ENCODE data around the gene NCAPG2. TPM values are rescaled to one million over a fixed set of nuclear protein-coding genes. Genes with fewer than 3 reads are reported as not detected.

Gene NCAPG2
- total RNA-seq, 1 experiment from 2014 or later = 99.5 TPM

DNA sequence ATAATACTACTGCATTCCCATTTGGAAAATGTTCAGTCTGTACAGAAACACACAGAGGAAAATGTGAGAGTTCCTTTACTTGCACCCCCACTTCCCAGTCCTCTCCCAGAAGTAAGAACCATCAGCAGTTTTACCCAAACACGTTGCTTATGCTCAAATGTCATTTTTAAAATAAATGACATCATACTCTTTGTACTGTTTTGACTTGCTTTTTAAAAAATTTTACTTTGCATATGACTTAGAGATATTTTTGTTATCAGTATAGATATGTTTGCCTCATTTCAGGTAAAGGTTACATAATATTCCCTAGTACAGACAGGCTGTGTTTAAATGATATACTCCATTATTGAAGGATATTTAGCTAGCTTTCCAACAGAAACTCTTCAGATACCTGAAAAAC is 103.5 kb downstream of the NCAPG2 start:
- no peaks in the 10 kb centered on the region; the same call in 1 of the 2 replicates for H4K20me1 ChIP-seq (ENCODE audit: insufficient read depth)
- no peak overlapping the region for H2AFZ ChIP-seq
- no peaks in the 10 kb centered on the region for H3K4me1 ChIP-seq (replicated peaks; ENCODE audit: insufficient read depth)
- H3K9me3 ChIP-seq (ENCODE audit: insufficient read depth, low read depth) = no peaks in the 10 kb centered on the region
- POLR2A ChIA-PET (ENCODE audit: unreplicated experiment) = no interaction called here
- TF ChIP-seq EZH2 (IDR thresholded peaks at IDR 0.05; ENCODE audit: low read depth) = no peak
- TF ChIP-seq, protein P1, sequence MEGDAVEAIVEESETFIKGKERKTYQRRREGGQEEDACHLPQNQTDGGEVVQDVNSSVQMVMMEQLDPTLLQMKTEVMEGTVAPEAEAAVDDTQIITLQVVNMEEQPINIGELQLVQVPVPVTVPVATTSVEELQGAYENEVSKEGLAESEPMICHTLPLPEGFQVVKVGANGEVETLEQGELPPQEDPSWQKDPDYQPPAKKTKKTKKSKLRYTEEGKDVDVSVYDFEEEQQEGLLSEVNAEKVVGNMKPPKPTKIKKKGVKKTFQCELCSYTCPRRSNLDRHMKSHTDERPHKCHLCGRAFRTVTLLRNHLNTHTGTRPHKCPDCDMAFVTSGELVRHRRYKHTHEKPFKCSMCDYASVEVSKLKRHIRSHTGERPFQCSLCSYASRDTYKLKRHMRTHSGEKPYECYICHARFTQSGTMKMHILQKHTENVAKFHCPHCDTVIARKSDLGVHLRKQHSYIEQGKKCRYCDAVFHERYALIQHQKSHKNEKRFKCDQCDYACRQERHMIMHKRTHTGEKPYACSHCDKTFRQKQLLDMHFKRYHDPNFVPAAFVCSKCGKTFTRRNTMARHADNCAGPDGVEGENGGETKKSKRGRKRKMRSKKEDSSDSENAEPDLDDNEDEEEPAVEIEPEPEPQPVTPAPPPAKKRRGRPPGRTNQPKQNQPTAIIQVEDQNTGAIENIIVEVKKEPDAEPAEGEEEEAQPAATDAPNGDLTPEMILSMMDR (conservative IDR thresholded peaks at IDR 0.05) = no peak
- H3K27ac ChIP-seq = no peak overlapping the region
- no peaks in the 10 kb centered on the region for H3K9me2 ChIP-seq (ENCODE audit: insufficient read depth)
- no peak overlapping the region for H3K4me2 ChIP-seq
- intact Hi-C loops (cut with micrococcal nuclease; ENCODE audit: unreplicated experiment) = no loop called here
- CTCF ChIA-PET = no interaction called here
- H3K36me3 ChIP-seq (ENCODE audit: low read depth) = no peaks in the 10 kb centered on the region
- BruUV-seq (replicated peaks) = no TSS peak
- no peaks in the 10 kb centered on the region for H3K79me2 ChIP-seq (ENCODE audit: low read depth)
- DNase-seq = no peak
- no peaks in the 10 kb centered on the region for H3K27me3 ChIP-seq (ENCODE audit: insufficient read depth, low read depth)
- no peaks in the 10 kb centered on the region for H3F3A ChIP-seq (ENCODE audit: insufficient read depth, low read depth)
- no peak overlapping the region for H3K4me3 ChIP-seq

DNA sequence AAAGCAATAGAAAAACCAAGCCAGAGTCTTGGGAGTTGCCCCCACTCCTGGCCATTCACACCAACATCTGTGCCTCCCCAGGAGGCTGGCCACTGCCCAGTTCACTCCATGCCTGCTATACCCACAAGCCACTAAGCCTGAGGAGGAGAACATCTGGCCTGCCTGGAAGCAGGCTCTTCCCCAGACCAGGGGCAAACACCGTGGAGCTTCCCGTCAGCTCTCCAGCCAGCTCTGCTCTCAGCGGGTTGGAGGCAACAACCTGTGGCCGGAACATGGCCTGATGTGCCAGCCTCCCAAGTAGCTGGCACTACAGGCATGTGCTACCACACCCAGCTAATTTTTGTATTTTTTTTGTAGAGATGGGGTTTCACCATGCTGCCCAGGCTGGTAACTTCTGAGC is 107.9 kb downstream of the NCAPG2 start:
- Histone ChIP-seq H3K4me1 (replicated peaks; ENCODE audit: insufficient read depth) (no peaks in the 10 kb centered on the region), H3K9me2 (ENCODE audit: insufficient read depth) (no peaks in the 10 kb centered on the region), H2AFZ (no peak overlapping the region), H3K36me3 (ENCODE audit: low read depth) (no peaks in the 10 kb centered on the region), H3K27ac (no peak overlapping the region), H4K20me1 (ENCODE audit: insufficient read depth) (no peaks in the 10 kb centered on the region; the same call in 1 of the 2 replicates), H3K4me2 (no peak overlapping the region), H3K27me3 (ENCODE audit: insufficient read depth, low read depth) (peaks cover 16% of the 10 kb centered on the region), H3K9me3 (ENCODE audit: insufficient read depth, low read depth) (peaks cover 4% of the 10 kb centered on the region; the same call in 1 of the 2 replicates), H3K79me2 (ENCODE audit: low read depth) (no peaks in the 10 kb centered on the region), H3K4me3 (no peak overlapping the region), H3F3A (ENCODE audit: insufficient read depth, low read depth) (no peaks in the 10 kb centered on the region)
- intact Hi-C loops (cut with micrococcal nuclease; ENCODE audit: unreplicated experiment) = no loop called here
- TF ChIP-seq, protein P1 (conservative IDR thresholded peaks at IDR 0.05) = no peak
- TF ChIP-seq EZH2 (IDR thresholded peaks at IDR 0.05; ENCODE audit: low read depth) = no peak
- ChIA-PET POLR2A (ENCODE audit: unreplicated experiment) (no interaction called here), CTCF (no interaction called here)
- no peak for DNase-seq
- no TSS peak for BruUV-seq (replicated peaks)

DNA sequence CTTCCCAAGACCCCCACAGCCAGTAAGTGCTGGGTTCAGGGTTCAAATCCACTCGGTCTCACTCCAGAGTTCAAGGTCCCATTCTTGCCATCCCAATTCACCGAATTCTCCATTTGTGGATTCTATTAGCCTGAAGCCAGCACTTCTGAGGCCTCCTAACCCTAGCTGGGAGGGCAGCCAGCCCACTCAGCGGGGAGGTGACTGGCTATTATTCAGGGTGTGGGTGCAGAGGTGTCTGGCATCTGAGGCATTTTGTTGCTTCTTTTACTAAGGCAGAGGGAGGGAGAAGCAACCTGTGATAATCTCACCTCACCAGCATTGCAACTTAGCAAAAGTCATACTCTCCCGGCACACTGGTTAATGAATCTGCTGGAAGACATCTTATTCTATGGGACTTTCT is 108.3 kb downstream of the NCAPG2 start:
- H3K4me3 ChIP-seq = no peak overlapping the region
- POLR2A ChIA-PET (ENCODE audit: unreplicated experiment) = no interaction called here
- H3K4me1 ChIP-seq (replicated peaks; ENCODE audit: insufficient read depth) = no peaks in the 10 kb centered on the region
- no peak for DNase-seq
- CTCF ChIA-PET = no interaction called here
- H3K9me2 ChIP-seq (ENCODE audit: insufficient read depth) = no peaks in the 10 kb centered on the region
- no peaks in the 10 kb centered on the region for H3K36me3 ChIP-seq (ENCODE audit: low read depth)
- TF ChIP-seq EZH2 (IDR thresholded peaks at IDR 0.05; ENCODE audit: low read depth) = no peak
- TF ChIP-seq, protein P1 (conservative IDR thresholded peaks at IDR 0.05) = no peak
- no peak overlapping the region for H3K27ac ChIP-seq
- H3K9me3 ChIP-seq (ENCODE audit: insufficient read depth, low read depth) = peaks cover 4% of the 10 kb centered on the region; the same call in 1 of the 2 replicates
- no peaks in the 10 kb centered on the region for H3F3A ChIP-seq (ENCODE audit: insufficient read depth, low read depth)
- no TSS peak for BruUV-seq (replicated peaks)
- H2AFZ ChIP-seq = no peak overlapping the region
- no peak overlapping the region for H3K4me2 ChIP-seq
- intact Hi-C loops (cut with micrococcal nuclease; ENCODE audit: unreplicated experiment) = no loop called here
- no peaks in the 10 kb centered on the region; the same call in 1 of the 2 replicates for H4K20me1 ChIP-seq (ENCODE audit: insufficient read depth)
- peaks cover 20% of the 10 kb centered on the region for H3K27me3 ChIP-seq (ENCODE audit: insufficient read depth, low read depth)
- H3K79me2 ChIP-seq (ENCODE audit: low read depth) = no peaks in the 10 kb centered on the region
